ENCODE data around the gene HS3ST4.
"Not testable (repeated sequence)": the region's sequence is repeated elsewhere in the genome, so short reads cannot be mapped to it uniquely, and the experiment has no call there.

The HS3ST4 gene

DNA sequence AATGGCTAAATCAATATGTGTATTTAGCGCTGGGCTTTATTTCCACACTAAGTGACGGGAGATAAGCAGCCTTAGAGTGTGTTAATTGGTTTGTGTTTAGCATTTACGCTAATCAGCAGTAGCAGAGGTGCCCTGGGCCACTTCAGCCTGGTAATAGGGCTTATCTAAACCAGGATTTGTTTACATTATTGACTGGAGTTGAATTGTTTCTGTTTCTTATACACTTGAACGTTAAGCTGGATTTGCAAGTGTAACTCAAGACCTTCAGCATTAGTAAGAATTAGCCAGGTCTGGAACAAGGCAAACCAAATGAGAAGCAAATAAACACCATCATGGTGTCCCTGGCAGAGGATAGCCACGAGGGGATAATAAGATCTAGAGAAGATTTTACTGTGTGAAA, 313.6 kb downstream of the HS3ST4 start:
- DNase-seq (ENCODE audit: low read depth): no peak

- no peak for DNase-seq (ENCODE audit: low read depth)
Observed at GRCh38 chr16:26012376-26012775, 320.6 kb downstream of the HS3ST4 start.

- no peak for DNase-seq (ENCODE audit: low read depth)
Observed at GRCh38 chr16:26015776-26016175, 324.0 kb downstream of the HS3ST4 start.

GRCh38 chr16:26016989-26017388, 325.2 kb downstream of the HS3ST4 start:
- no peak for DNase-seq (ENCODE audit: low read depth)

DNA sequence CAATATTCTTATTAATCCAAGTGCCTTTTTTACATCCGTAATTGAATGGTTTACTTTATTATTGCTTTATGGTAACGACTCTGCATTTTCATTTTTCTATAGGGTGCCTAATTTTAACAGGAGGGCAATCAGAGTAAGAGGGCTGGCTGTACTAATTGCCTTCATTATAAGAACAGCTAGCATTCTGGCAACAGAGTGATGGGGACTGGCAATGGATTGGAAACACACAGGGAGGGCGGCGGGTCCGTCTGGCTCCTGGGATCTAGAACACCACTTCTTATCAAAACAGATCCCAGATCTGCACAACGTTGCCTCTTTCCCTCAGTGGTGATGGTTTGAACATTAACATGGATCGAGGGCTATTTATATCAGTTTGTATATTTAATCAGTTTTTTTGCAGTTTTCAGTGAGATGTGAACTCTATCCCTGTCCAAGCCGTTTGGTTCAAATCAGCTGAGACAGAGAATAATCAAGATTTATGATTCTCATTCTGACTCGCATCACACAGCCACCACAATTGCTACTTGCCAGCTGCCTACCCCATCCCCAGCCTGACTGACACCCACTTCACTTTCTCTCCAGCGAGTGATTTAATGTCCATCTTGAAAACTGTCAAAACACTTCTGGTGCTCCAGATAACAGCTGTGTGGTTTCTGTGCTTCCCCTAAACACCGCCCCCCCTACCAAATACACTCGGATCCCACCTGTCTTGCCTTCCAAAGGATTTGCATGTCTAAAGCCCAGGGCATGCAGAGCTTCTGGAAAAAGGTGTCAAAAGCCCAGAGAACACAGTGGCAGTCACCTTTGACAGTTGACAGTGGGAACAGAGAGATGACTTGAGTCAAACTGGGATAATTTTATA, 327.9 kb downstream of the HS3ST4 start:
- no peak for DNase-seq (ENCODE audit: low read depth)

- no peak for DNase-seq (ENCODE audit: low read depth)
Observed at GRCh38 chr16:26026709-26027450, 335.1 kb downstream of the HS3ST4 start.

DNA sequence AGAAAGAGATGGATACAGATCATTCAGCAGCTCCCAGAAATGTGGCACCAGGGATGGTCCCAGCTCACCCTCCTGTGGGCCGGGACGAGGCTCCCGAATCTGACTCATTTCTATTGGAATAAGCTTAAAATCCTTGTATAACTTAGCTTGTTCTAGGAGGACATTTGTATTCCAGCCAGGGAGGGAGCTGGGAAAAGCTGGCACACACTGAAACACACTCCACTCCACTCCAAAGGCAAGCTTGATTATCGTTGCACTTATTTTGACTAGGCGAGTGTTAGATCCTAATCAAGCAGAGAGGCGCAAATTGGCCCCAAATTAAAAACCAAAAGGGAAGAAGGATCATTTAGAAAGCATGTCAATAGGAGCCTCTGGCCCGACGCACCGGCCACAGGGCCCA, 339.5 kb downstream of the HS3ST4 start:
- no peak for DNase-seq (ENCODE audit: low read depth)

DNA sequence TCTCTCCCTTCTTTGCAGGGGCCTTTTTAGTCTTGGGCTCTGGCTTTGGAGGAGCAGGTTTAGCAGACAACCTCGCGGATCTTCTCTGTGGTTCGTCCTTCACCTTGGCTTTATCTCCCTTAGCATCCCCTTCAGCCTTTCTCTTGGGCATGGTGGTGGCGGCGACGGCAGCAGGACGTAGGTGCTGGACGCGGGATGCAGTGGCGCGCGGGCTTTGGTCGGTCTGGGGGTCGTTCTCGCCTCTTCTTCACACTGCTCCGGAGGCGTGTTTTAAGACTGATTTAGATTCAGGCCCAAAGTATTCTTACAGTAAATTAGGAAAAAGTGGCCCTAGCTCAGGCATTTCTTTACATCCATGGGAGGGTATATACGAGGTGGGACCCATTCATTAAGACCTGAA, 340.9 kb downstream of the HS3ST4 start:
- DNase-seq (ENCODE audit: low read depth): not testable (repeated sequence)

GRCh38 chr16:26041952-26042668, 350.4 kb downstream of the HS3ST4 start:
- no peak for DNase-seq (ENCODE audit: low read depth)

DNA sequence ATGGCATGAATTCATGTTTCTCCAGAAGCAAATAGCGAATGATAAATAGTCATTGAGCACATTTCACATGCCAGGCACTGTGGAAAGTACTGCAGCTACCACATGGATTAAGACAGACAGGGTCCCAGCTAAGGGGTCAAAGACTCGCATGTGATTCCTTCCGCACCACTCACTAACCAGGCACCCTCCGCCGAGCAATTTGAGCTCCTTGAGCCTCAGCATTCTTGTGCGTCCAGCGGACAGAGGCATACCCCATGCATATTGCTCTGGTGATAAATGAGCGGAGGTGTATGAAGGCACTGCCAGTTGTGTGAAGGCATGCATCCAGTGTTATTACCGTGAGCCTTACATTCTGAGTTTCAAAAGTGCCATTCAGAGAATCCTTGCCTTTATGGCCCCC, 358.7 kb downstream of the HS3ST4 start:
- no peak for DNase-seq (ENCODE audit: low read depth)

GRCh38 chr16:26051063-26051462, 359.3 kb downstream of the HS3ST4 start:
- no peak for DNase-seq (ENCODE audit: low read depth)

DNA sequence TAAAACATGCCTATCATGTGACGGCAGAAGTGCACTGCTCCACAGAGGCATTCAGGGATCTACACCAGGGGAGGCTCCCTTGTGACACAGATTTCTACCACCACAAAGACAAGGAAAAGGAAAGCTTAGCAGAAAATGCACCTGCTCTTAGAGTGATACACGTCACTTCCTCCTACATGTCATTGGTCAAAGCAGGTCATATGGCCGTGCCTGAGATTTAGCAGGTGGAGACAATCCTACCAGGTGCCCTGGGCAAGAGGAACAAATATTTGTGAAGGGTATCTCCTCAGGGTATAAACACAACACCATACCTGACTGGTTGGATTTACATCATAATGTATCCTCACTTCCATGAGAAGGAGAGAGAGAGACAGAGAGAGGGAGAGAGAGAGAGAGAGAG, 362.1 kb downstream of the HS3ST4 start:
- DNase-seq (ENCODE audit: low read depth): no peak

DNA sequence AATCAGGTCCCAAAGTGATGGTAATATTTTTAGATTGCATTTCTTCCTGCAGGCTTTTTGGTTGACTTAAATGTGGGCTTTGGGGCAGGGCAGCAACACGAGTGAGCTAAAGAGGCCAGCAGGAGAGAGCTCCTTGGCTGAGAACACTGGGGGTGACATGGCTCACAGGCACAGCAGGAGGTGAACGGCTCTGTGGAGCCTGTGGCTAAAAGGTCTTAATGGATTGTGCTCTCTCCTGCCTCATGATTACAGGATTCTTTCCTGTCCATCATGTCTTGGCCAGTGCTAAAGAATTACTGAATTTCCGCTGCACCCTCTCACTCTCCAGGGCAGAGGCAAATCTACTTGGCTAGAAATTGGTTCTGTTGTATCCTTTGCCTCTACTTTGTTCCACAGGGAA, 366.6 kb downstream of the HS3ST4 start:
- no peak for DNase-seq (ENCODE audit: low read depth)

DNA sequence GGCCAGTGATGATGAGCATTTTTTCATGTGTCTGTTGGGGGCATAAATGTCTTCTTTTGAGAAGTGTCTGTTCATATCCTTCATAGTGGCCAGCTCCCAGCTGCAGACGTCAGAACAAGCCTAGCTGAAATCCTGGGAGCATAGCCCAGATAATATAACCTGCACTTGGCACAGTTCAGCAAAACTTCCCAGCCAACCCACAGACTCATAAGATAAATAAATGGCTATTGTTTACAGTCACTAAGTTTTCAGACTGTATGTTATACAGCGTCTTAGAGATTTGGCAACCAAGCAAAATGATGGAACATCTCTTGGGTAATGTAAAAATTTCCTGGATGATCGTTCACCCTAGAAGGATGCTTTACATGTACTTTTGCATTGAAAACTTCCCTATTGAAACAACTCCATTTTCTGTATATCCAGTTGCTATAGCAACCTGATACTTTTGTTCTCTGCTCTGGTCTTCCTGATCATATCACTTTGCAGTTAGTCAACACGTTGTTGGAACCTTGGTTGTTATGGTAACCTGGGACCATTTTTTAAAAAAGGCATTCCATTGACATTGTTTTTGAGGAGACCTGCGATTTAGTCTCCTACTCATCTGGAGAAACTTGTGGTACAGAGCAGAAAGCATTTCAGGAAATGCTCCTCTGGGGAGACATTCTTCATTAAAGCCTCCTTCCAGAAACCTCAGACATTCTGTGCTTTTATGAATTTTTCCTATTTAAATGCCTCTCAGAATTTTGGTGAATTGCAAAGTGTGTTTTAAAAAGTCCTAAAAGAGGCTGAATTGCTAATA, 378.7 kb downstream of the HS3ST4 start:
- no peak for DNase-seq (ENCODE audit: low read depth)

- DNase-seq (ENCODE audit: low read depth): no peak
Observed at GRCh38 chr16:26071101-26071866, 379.5 kb downstream of the HS3ST4 start.

DNA sequence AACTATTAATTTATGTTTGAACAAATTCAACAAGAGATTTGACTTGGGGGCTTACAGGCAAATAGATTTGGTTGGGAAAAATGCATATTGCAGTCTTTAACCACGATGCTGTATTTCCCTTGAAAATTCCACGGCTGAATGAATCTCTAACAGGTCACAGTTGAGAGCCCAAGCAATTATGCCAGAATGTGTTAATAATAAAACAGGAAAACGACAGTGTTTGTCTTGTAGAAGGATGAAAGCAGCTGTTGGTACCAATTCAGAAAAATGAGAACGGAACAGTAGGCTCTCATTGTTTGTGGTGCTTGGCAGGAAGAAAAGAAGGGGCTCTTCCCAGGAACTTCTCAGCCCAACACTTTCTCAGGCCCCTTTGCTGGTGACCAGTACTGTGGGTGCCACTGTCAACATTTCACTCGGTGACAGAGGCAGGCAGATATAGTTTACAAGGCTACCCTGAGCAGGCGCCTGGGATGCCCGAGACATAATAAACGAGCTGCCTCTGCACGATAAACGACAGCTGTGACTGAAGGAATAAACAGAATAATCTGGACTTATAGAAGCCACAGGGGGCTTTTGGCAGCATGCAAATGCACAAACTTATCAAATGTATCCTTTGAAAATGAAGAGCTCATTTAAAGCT, 387.1 kb downstream of the HS3ST4 start:
- no peak for DNase-seq (ENCODE audit: low read depth)

DNA sequence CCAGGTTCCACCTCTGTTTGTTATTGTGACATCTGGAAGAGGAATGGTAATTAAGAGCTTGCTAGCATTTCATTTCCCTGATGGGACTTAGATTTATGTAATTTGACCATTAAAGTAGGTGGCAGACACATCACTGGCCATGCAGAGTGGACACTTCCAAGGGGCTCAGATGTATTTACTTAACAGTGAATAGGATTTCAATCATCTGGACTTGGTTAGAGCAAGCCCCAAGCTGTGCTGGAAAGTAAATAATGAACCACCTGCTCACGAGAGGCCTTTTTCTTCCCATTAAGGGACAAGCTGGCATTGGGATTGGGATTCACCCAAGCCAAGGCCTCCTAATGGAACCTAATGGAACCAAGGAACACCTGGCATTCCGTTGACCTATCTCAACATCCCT, 395.3 kb downstream of the HS3ST4 start:
- DNase-seq (ENCODE audit: low read depth): no peak

GRCh38 chr16:26091511-26091910, 399.8 kb downstream of the HS3ST4 start:
- no peak for DNase-seq (ENCODE audit: low read depth)

- DNase-seq (ENCODE audit: low read depth): not testable (repeated sequence)
Observed at GRCh38 chr16:26098206-26098605, 406.4 kb downstream of the HS3ST4 start.

- no peak for DNase-seq (ENCODE audit: low read depth)
Observed at GRCh38 chr16:26102369-26102768, 410.6 kb downstream of the HS3ST4 start.
